Caco-2 (cell line): ENCODE measurements around the gene CT47C1. TPM values are rescaled to one million over a fixed set of nuclear protein-coding genes. Genes with fewer than 3 reads are reported as not detected.

Source experiments
- BruUV-seq: library from RNA; stranded (reverse); fragments of 400-500 nt; replicated peaks from 2 replicates; lab custom pipeline; 2021; lab: Mats Ljungman, UMichigan
- CTCF ChIA-PET: fragments of 300-600 bp; sonication (Branson Sonifier 250); formaldehyde crosslinking; loops from one replicate; lab custom pipeline; 2022; ENCODE audit warnings: antibody characterized with exemption; lab: Charles Lee
- POLR2A ChIA-PET: fragments of 300-600 bp; sonication (Branson Sonifier 250); formaldehyde crosslinking; loops from one replicate; lab custom pipeline; 2022; ENCODE audit warnings: antibody characterized with exemption; lab: Charles Lee
- DNase-seq, 2 experiments: peaks; one replicate each; pipeline versions ENCODE4 v3.0.0 to v3.0.0-alpha.2; 2020 to 2022
- H3K27me3 ChIP-seq: replicated peaks from 2 replicates; pipeline ENCODE4 v1.6.0; 2011; ENCODE audit warnings: low read length; ENCODE audit not compliant: control insufficient read depth, insufficient read depth
- H3K36me3 ChIP-seq: 2 replicates; pipeline ENCODE4 v1.5.1; 2011; ENCODE audit warnings: low read length; ENCODE audit not compliant: control insufficient read depth, insufficient read depth
- H3K4me1 ChIP-seq: fragments of 250-450 bp; sonication (Bioruptor Pico); 2 replicates; pipeline ENCODE4 v1.5.1; 2020; ENCODE audit warnings: mild to moderate bottlenecking
- H3K4me3 ChIP-seq: 2 replicates; pipeline ENCODE4 v1.5.1; 2011; ENCODE audit warnings: low read depth, mild to moderate bottlenecking, control low read depth, low read length
- H3K9me3 ChIP-seq: fragments of 250-450 bp; sonication (Bioruptor Pico); 2 replicates; pipeline ENCODE4 v1.5.1; 2020; ENCODE audit warnings: mild to moderate bottlenecking, moderate library complexity
- H3K27ac Mint-ChIP-seq: one replicate; pipeline ENCODE4 v1.8.0; 2022; ENCODE audit warnings: mixed read lengths; ENCODE audit not compliant: unreplicated experiment
- H3K27me3 Mint-ChIP-seq: one replicate; pipeline ENCODE4 v1.8.0; 2022; ENCODE audit warnings: mixed read lengths; ENCODE audit not compliant: insufficient read depth, unreplicated experiment
- H3K36me3 Mint-ChIP-seq: one replicate; pipeline ENCODE4 v1.8.0; 2022; ENCODE audit warnings: mild to moderate bottlenecking, mixed read lengths; ENCODE audit not compliant: insufficient read depth, unreplicated experiment
- H3K4me1 Mint-ChIP-seq: one replicate; pipeline ENCODE4 v1.8.0; 2022; ENCODE audit warnings: low read depth, mixed read lengths; ENCODE audit not compliant: unreplicated experiment
- H3K4me3 Mint-ChIP-seq: one replicate; pipeline ENCODE4 v1.8.0; 2022; ENCODE audit warnings: mild to moderate bottlenecking, moderate library complexity, mixed read lengths; ENCODE audit not compliant: unreplicated experiment
- H3K9me3 Mint-ChIP-seq: one replicate; pipeline ENCODE4 v1.8.0; 2022; ENCODE audit warnings: mixed read lengths; ENCODE audit not compliant: unreplicated experiment
- CTCF ChIP-seq, 2 experiments: fragments of 200-600 bp in 1 of 2; IDR thresholded peaks; 1 replicate in 1 of 2; 2 replicates in 1 of 2; pipeline versions ENCODE4 v1.5.1 to v1.8.0; 2011 to 2022; ENCODE audit warnings: antibody characterized with exemption in 1 of 2, control low read depth in 1 of 2, inconsistent platforms in 1 of 2, low read depth in 1 of 2, low read length in 1 of 2, mild to moderate bottlenecking in 1 of 2, moderate library complexity in 1 of 2; ENCODE audit not compliant: insufficient read depth in 1 of 2, severe bottlenecking in 1 of 2, unreplicated experiment in 1 of 2
- intact Hi-C: fragments of 100-400 bp; cut with micrococcal nuclease; formaldehyde crosslinking; loops from one replicate; pipeline ENCODE4 v1.10.0; 2022; ENCODE audit not compliant: unreplicated experiment
- total RNA-seq: library from RNA; stranded (reverse); gene quantifications from 2 replicates; pipeline ENCODE4 v1.2.3, GENCODE V29; 2022

The CT47C1 gene
- total RNA-seq, 1 experiment from 2014 or later = not detected

- Mint-ChIP-seq H3K27me3 (peaks cover 8% of the 10 kb centered on the region), H3K4me1 (no peaks in the 10 kb centered on the region), H3K9me3 (no peaks in the 10 kb centered on the region), H3K36me3 (no peaks in the 10 kb centered on the region), H3K27ac (no peak overlapping the region), H3K4me3 (no peak overlapping the region)
- DNase-seq = no peak
- no peaks in the 10 kb centered on the region for H3K9me3 ChIP-seq
- TF ChIP-seq CTCF (IDR thresholded peaks at IDR 0.05; ENCODE audit: insufficient read depth in 1 of 2, low read depth in 1 of 2, low read length in 1 of 2, severe bottlenecking in 1 of 2, unreplicated experiment in 1 of 2) = no peak
- H3K27me3 ChIP-seq = no peaks in the 10 kb centered on the region
- H3K4me3 ChIP-seq = no peak overlapping the region
- no peaks in the 10 kb centered on the region for H3K4me1 ChIP-seq
- CTCF ChIA-PET = no interaction called here
- intact Hi-C loops = no loop called here
- no peaks in the 10 kb centered on the region for H3K36me3 ChIP-seq
- BruUV-seq = no TSS peak
- POLR2A ChIA-PET = no interaction called here
Observed at GRCh38 chrX:119093991-119094735, 21.4 kb downstream of the CT47C1 start.

- H3K4me3 Mint-ChIP-seq = no peak overlapping the region
- no peaks in the 10 kb centered on the region for H3K36me3 ChIP-seq
- intact Hi-C loops = no loop called here
- H3K9me3 Mint-ChIP-seq = no peaks in the 10 kb centered on the region
- CTCF ChIA-PET = no interaction called here
- H3K4me3 ChIP-seq = no peak overlapping the region
- H3K27me3 ChIP-seq = no peaks in the 10 kb centered on the region
- DNase-seq = no peak
- no TSS peak for BruUV-seq
- H3K27ac Mint-ChIP-seq = no peak overlapping the region
- no peak for TF ChIP-seq CTCF (IDR thresholded peaks at IDR 0.05; ENCODE audit: insufficient read depth in 1 of 2, low read depth in 1 of 2, low read length in 1 of 2, severe bottlenecking in 1 of 2, unreplicated experiment in 1 of 2)
- peaks cover 5% of the 10 kb centered on the region for H3K27me3 Mint-ChIP-seq
- POLR2A ChIA-PET = no interaction called here
- H3K36me3 Mint-ChIP-seq = no peaks in the 10 kb centered on the region
- H3K9me3 ChIP-seq = no peaks in the 10 kb centered on the region
- H3K4me1 Mint-ChIP-seq = no peaks in the 10 kb centered on the region
- H3K4me1 ChIP-seq = no peaks in the 10 kb centered on the region
Observed at GRCh38 chrX:119094819-119095218, 22.0 kb downstream of the CT47C1 start.

GRCh38 chrX:119095936-119096335, 23.1 kb downstream of the CT47C1 start:
- H3K4me1 Mint-ChIP-seq = no peaks in the 10 kb centered on the region
- H3K27me3 Mint-ChIP-seq = peaks cover 10% of the 10 kb centered on the region
- CTCF ChIA-PET = no interaction called here
- H3K27me3 ChIP-seq = no peaks in the 10 kb centered on the region
- no peak overlapping the region for H3K27ac Mint-ChIP-seq
- H3K4me3 ChIP-seq = no peak overlapping the region
- no TSS peak for BruUV-seq
- POLR2A ChIA-PET = no interaction called here
- intact Hi-C loops = no loop called here
- DNase-seq = no peak
- TF ChIP-seq CTCF (IDR thresholded peaks at IDR 0.05; ENCODE audit: insufficient read depth in 1 of 2, low read depth in 1 of 2, low read length in 1 of 2, severe bottlenecking in 1 of 2, unreplicated experiment in 1 of 2) = no peak
- no peaks in the 10 kb centered on the region for H3K36me3 ChIP-seq
- no peaks in the 10 kb centered on the region for H3K9me3 Mint-ChIP-seq
- no peaks in the 10 kb centered on the region for H3K9me3 ChIP-seq
- H3K4me3 Mint-ChIP-seq = no peak overlapping the region
- H3K36me3 Mint-ChIP-seq = no peaks in the 10 kb centered on the region
- H3K4me1 ChIP-seq = no peaks in the 10 kb centered on the region
